K562 (cell line): Measurements from ENCODE around the gene ANKRD24. TPM values are rescaled to one million over a fixed set of nuclear protein-coding genes. Genes with fewer than 3 reads are reported as not detected.

Source experiments
- CBX1 ChIP-seq: sonication (generic); IDR thresholded peaks from 2 replicates; pipeline ENCODE4 v1.6.1; 2016; ENCODE audit warnings: antibody characterized with exemption, low read depth, mild to moderate bottlenecking
- CREB1 ChIP-seq, 2 experiments: sonication (generic) in 1 of 2; formaldehyde crosslinking in 1 of 2; IDR thresholded peaks; 2 replicates each; pipeline versions ENCODE4 v1.6.1 to v1.8.0; 2012 to 2022; ENCODE audit warnings: inconsistent platforms in 1 of 2, mild to moderate bottlenecking in 1 of 2, missing genetic modification reagents in 1 of 2, moderate library complexity in 1 of 2
- CTCF ChIP-seq, 3 experiments: IDR thresholded peaks in 2 of 3; conservative IDR thresholded peaks in 1 of 3; 2 replicates each; pipeline ENCODE4 v1.5.1; 2011 to 2012; ENCODE audit warnings: low read length in 3 of 3, mild to moderate bottlenecking in 3 of 3, control low read depth in 2 of 3, improper control_type of control experiment in 1 of 3, inconsistent platforms in 1 of 3, low read depth in 1 of 3, mixed read lengths in 1 of 3, moderate library complexity in 1 of 3; ENCODE audit not compliant: insufficient read depth in 2 of 3
- HDAC8 ChIP-seq: fragments of 450-650 bp; IDR thresholded peaks from 2 replicates; pipeline ENCODE4 v1.6.1; 2016; ENCODE audit warnings: mild to moderate bottlenecking, missing genetic modification characterization, moderate library complexity, missing compliant biosample characterization
- RBM39 ChIP-seq: fragments of 200-400 bp; formaldehyde crosslinking; optimal IDR thresholded peaks from 2 replicates; pipeline ENCODE3; 2018; ENCODE audit warnings: low read depth, low read length
- SAP30 ChIP-seq: fragments of 200-600 bp; sonication (generic); IDR thresholded peaks from 2 replicates; pipeline ENCODE4 v1.6.1; 2012; ENCODE audit warnings: borderline replicate concordance, low read depth, mild to moderate bottlenecking, moderate library complexity, low read length, control low read depth, inconsistent platforms; ENCODE audit not compliant: insufficient read depth, poor library complexity, severe bottlenecking
- THRB ChIP-seq: fragments of 450-650 bp; formaldehyde crosslinking; conservative IDR thresholded peaks from 2 replicates; pipeline ENCODE4 v1.4.0; 2022; ENCODE audit warnings: mild to moderate bottlenecking, missing genetic modification characterization
- TRIM24 ChIP-seq, 2 experiments: fragments of 450-650 bp; IDR thresholded peaks; 2 replicates each; pipeline ENCODE4 v1.6.1; 2016
- USF1 ChIP-seq: sonication (generic); formaldehyde crosslinking; IDR thresholded peaks from 2 replicates; pipeline ENCODE4 v1.9.0; 2022; ENCODE audit warnings: mild to moderate bottlenecking, missing genetic modification reagents
- XRCC4 ChIP-seq: IDR thresholded peaks from one replicate; pipeline ENCODE4 v1.6.1; 2011; ENCODE audit not compliant: insufficient read depth, insufficient read length; ENCODE audit errors: extremely low read depth
- XRCC5 ChIP-seq: fragments of 200-400 bp; formaldehyde crosslinking; IDR thresholded peaks from 2 replicates; pipeline ENCODE4 v1.6.1; 2017; ENCODE audit warnings: low read depth, mild to moderate bottlenecking, low read length
- ZNF232 ChIP-seq: sonication (generic); formaldehyde crosslinking; IDR thresholded peaks from 2 replicates; pipeline ENCODE4 v1.8.0; 2022; ENCODE audit warnings: mild to moderate bottlenecking, missing genetic modification reagents
- polyA plus RNA-seq, 8 experiments: library from polyadenylated mRNA; depleted of rRNA in 4 of 8; stranded (reverse) in 5 of 8; unstranded in 3 of 8; fragments of >200 nt; fragmentation: Nextera tagmentation in 2 of 8; fragmentation: Illumina TruSeq in 1 of 8; extraction: Ambion mirVana in 2 of 8; extraction: Trizol in 1 of 8; gene quantifications; 2 replicates each; pipeline versions ENCODE4 v1.2.1 to v1.2.3, GENCODE V29; 2011 to 2014; ENCODE audit warnings: inconsistent platforms in 1 of 8, missing spikeins in 1 of 8
- total RNA-seq, 7 experiments: library from RNA; depleted of rRNA in 6 of 7; stranded (reverse); fragments of >200 nt in 6 of 7; fragmentation: Illumina TruSeq in 2 of 7; extraction: Trizol in 2 of 7; gene quantifications; 2 replicates each; pipeline versions ENCODE4 v1.2.1 to v1.2.3, GENCODE V29; 2011 to 2021; ENCODE audit warnings: low replicate concordance in 1 of 7
- TF ChIP-seq, protein P1 (sequence below): sonication (generic); formaldehyde crosslinking; IDR thresholded peaks from 2 replicates; pipeline ENCODE4 v1.8.0; 2023; ENCODE audit warnings: mild to moderate bottlenecking, missing genetic modification reagents

Gene ANKRD24
- total and polyA plus RNA-seq, 9 of the 15 experiments (the other 6 are each of a cell fraction or from before 2014, with no cell fraction given) = 0.07 to 0.12 (median 0.09) TPM; not detected in 5

GRCh38 chr19:4256563-4256962, 74.1 kb downstream of the ANKRD24 start (continued):
- TF ChIP-seq TRIM24 (IDR thresholded peaks at IDR 0.05) (peak in 1 of 2 experiments; percentile 39; a peak in 2 of 4 replicates), HDAC8 (tag) (no peak), CBX1 (peak; percentile 12; the same call in 1 of the 2 replicates), CTCF (IDR thresholded peaks at IDR 0.05 in 2 of 3, conservative IDR thresholded peaks at IDR 0.05 in 1 of 3; ENCODE audit: insufficient read depth in 2 of 3, low read depth in 1 of 3, low read length in 3 of 3) (peak; percentile 25 to 56 (median 50); a peak in 4 of 6 replicates), RBM39 (no peak), SAP30 (no peak), XRCC5 (no peak), THRB (CRISPR knock-in tag) (no peak), USF1 (CRISPR knock-in tag) (peak; percentile 26; the same call in 1 of the 2 replicates), CREB1 (IDR thresholded peaks at IDR 0.05) (no peak), CREB1 (CRISPR knock-in tag; IDR thresholded peaks at IDR 0.05) (no peak), XRCC4 (no peak), ZNF232 (CRISPR knock-in tag) (no peak)
- TF ChIP-seq, protein P1, sequence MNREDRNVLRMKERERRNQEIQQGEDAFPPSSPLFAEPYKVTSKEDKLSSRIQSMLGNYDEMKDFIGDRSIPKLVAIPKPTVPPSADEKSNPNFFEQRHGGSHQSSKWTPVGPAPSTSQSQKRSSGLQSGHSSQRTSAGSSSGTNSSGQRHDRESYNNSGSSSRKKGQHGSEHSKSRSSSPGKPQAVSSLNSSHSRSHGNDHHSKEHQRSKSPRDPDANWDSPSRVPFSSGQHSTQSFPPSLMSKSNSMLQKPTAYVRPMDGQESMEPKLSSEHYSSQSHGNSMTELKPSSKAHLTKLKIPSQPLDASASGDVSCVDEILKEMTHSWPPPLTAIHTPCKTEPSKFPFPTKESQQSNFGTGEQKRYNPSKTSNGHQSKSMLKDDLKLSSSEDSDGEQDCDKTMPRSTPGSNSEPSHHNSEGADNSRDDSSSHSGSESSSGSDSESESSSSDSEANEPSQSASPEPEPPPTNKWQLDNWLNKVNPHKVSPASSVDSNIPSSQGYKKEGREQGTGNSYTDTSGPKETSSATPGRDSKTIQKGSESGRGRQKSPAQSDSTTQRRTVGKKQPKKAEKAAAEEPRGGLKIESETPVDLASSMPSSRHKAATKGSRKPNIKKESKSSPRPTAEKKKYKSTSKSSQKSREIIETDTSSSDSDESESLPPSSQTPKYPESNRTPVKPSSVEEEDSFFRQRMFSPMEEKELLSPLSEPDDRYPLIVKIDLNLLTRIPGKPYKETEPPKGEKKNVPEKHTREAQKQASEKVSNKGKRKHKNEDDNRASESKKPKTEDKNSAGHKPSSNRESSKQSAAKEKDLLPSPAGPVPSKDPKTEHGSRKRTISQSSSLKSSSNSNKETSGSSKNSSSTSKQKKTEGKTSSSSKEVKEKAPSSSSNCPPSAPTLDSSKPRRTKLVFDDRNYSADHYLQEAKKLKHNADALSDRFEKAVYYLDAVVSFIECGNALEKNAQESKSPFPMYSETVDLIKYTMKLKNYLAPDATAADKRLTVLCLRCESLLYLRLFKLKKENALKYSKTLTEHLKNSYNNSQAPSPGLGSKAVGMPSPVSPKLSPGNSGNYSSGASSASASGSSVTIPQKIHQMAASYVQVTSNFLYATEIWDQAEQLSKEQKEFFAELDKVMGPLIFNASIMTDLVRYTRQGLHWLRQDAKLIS (CRISPR knock-in tag) = no peak
